Upper lobe of left lung (tissue), 4 donors: ENCODE data around the gene ABLIM3.
"Not testable (repeated sequence)": the region's sequence is repeated elsewhere in the genome, so short reads cannot be mapped to it uniquely, and the experiment has no call there.

Source experiments
- POLR2A ChIP-seq, 4 donors: fragments of 450-650 bp; IDR thresholded peaks; one replicate each; pipeline ENCODE4 v1.5.1; 2016 to 2017; ENCODE audit warnings: antibody characterized with exemption in 4 of 4, mild to moderate bottlenecking in 2 of 4
- POLR2AphosphoS5 ChIP-seq, 2 donors: sonication (generic); formaldehyde crosslinking; IDR thresholded peaks; one replicate each; pipeline ENCODE4 v1.5.1; 2017; ENCODE audit warnings: antibody characterized with exemption in 2 of 2

DNA sequence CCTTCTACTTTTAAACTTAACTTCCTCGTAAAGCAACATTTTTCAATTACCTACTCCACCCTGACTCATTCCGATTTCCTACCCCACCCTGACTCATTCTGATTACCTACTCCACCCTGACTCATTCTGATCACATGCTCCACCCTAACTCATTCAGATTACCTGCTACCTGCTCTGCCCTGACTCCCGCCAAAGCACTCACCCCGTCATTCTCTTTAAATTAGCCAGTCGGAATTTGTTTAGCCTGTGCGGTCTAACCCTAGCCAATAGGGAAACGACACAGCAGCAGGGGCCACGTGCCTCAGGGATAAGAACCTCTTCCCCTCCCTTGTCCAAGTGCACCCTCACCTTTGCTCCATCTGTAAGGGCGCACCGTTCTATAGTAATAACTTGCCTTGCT, 46.3 kb downstream of the ABLIM3 start:
- not testable (repeated sequence) for TF ChIP-seq POLR2A, POLR2AphosphoS5 (IDR thresholded peaks at IDR 0.05)
